GM12878 (cell line): ENCODE measurements around the gene ADCY9. TPM values are rescaled to one million over a fixed set of nuclear protein-coding genes. Genes with fewer than 3 reads are reported as not detected.

ENCODE experiments used
- BCL3 ChIP-seq: IDR thresholded peaks from 2 replicates; pipeline ENCODE4 v1.6.1; 2011; ENCODE audit warnings: borderline replicate concordance, low read depth, mild to moderate bottlenecking, moderate library complexity, low read length; ENCODE audit not compliant: insufficient read depth, poor library complexity, severe bottlenecking
- CHD4 ChIP-seq: fragments of 200-600 bp; sonication (generic); IDR thresholded peaks from 2 replicates; pipeline ENCODE4 v1.6.1; 2016; ENCODE audit warnings: mild to moderate bottlenecking
- NR2C2 ChIP-seq: IDR thresholded peaks from 2 replicates; pipeline ENCODE4 v1.6.1; 2011; ENCODE audit warnings: borderline replicate concordance, low read depth; ENCODE audit not compliant: control insufficient read depth, insufficient read length
- polyA plus RNA-seq, 11 experiments: library from polyadenylated mRNA; depleted of rRNA in 4 of 11; unstranded in 6 of 11; stranded (reverse) in 5 of 11; fragments of >200 nt; fragmentation: Nextera tagmentation in 4 of 11; fragmentation: Illumina TruSeq in 1 of 11; extraction: Ambion mirVana in 4 of 11; extraction: Trizol in 1 of 11; gene quantifications; 1 replicate in 1 of 11; 2 replicates in 10 of 11; pipeline versions ENCODE4 v1.2.1 to v1.2.3, GENCODE V29; 2011 to 2016; ENCODE audit warnings: inconsistent platforms in 2 of 11, missing spikeins in 2 of 11, low read depth in 1 of 11
- total RNA-seq, 4 experiments: library from RNA; depleted of rRNA in 3 of 4; stranded (reverse); fragments of >200 nt in 3 of 4; fragmentation: Illumina TruSeq in 1 of 4; extraction: Trizol in 1 of 4; gene quantifications; 2 replicates each; pipeline versions ENCODE4 v1.2.1 to v1.2.3, GENCODE V29; 2013 to 2021
- TF ChIP-seq, protein P1 (sequence below): fragments of 150-350 bp; IDR thresholded peaks from 2 replicates; pipeline ENCODE4 v1.6.1; 2014; ENCODE audit warnings: mild to moderate bottlenecking, low read depth, low read length
- TF ChIP-seq, protein P2 (sequence below): fragments of 150-350 bp; IDR thresholded peaks from 2 replicates; pipeline ENCODE4 v1.6.1; 2016; ENCODE audit warnings: low read depth, low read length

The ADCY9 gene
- total and polyA plus RNA-seq, 10 of the 15 experiments (the other 5 are each of a cell fraction or from before 2014, with no cell fraction given): 0.09 to 0.41 (median 0.15) TPM; not detected in 3

- TF ChIP-seq, protein P1, sequence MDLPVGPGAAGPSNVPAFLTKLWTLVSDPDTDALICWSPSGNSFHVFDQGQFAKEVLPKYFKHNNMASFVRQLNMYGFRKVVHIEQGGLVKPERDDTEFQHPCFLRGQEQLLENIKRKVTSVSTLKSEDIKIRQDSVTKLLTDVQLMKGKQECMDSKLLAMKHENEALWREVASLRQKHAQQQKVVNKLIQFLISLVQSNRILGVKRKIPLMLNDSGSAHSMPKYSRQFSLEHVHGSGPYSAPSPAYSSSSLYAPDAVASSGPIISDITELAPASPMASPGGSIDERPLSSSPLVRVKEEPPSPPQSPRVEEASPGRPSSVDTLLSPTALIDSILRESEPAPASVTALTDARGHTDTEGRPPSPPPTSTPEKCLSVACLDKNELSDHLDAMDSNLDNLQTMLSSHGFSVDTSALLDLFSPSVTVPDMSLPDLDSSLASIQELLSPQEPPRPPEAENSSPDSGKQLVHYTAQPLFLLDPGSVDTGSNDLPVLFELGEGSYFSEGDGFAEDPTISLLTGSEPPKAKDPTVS: no peak
- TF ChIP-seq NR2C2: no peak
- TF ChIP-seq CHD4: no peak
- TF ChIP-seq, protein P2, sequence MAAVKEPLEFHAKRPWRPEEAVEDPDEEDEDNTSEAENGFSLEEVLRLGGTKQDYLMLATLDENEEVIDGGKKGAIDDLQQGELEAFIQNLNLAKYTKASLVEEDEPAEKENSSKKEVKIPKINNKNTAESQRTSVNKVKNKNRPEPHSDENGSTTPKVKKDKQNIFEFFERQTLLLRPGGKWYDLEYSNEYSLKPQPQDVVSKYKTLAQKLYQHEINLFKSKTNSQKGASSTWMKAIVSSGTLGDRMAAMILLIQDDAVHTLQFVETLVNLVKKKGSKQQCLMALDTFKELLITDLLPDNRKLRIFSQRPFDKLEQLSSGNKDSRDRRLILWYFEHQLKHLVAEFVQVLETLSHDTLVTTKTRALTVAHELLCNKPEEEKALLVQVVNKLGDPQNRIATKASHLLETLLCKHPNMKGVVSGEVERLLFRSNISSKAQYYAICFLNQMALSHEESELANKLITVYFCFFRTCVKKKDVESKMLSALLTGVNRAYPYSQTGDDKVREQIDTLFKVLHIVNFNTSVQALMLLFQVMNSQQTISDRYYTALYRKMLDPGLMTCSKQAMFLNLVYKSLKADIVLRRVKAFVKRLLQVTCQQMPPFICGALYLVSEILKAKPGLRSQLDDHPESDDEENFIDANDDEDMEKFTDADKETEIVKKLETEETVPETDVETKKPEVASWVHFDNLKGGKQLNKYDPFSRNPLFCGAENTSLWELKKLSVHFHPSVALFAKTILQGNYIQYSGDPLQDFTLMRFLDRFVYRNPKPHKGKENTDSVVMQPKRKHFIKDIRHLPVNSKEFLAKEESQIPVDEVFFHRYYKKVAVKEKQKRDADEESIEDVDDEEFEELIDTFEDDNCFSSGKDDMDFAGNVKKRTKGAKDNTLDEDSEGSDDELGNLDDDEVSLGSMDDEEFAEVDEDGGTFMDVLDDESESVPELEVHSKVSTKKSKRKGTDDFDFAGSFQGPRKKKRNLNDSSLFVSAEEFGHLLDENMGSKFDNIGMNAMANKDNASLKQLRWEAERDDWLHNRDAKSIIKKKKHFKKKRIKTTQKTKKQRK: no peak
- TF ChIP-seq BCL3: no peak
Measured at GRCh38 chr16:4016005-4016352, 100.3 kb downstream of the ADCY9 start (continued).
